Measurements from ENCODE around the gene USP34. TPM values are rescaled to one million over a fixed set of nuclear protein-coding genes. Genes with fewer than 3 reads are reported as not detected.

Gene USP34
- total RNA-seq, 1 experiment from 2014 or later = 91.4 TPM

- Histone ChIP-seq H3K36me3 (ENCODE audit: control insufficient read depth, insufficient read depth, low read length) (peaks cover 14% of the 10 kb centered on the region), H3K9me3 (ENCODE audit: control insufficient read depth, insufficient read depth, low read depth, low read length) (no peaks in the 10 kb centered on the region), H3K27ac (ENCODE audit: low read length) (no peak overlapping the region), H3K27me3 (ENCODE audit: control insufficient read depth, insufficient read depth, low read length) (no peaks in the 10 kb centered on the region), H3K4me3 (ENCODE audit: low read depth in 2 of 2, low read length in 2 of 2) (no peak overlapping the region), H3K4me1 (ENCODE audit: control insufficient read depth, insufficient read depth, low read length) (no peaks in the 10 kb centered on the region)
- TF ChIP-seq SIN3A (IDR thresholded peaks at IDR 0.05; ENCODE audit: borderline replicate concordance, insufficient read depth, low read depth, low read length) (no peak), POLR2AphosphoS5 (IDR thresholded peaks at IDR 0.05; ENCODE audit: low read depth, low read length) (no peak), TCF7L2 (IDR thresholded peaks at IDR 0.05; ENCODE audit: low read depth, low read length) (no peak), REST (IDR thresholded peaks at IDR 0.05; ENCODE audit: insufficient read depth in 1 of 2, low read depth in 2 of 2, low read length in 1 of 2) (no peak), CTCF (IDR thresholded peaks at IDR 0.05) (no peak)
- CTCF ChIA-PET = interaction anchor here (0.7 kb wide), 1 partner anchor 77 kb away, joined by 10 read pairs; no protein-coding TSS in a partner anchor
- DNase-seq (ENCODE audit: low read depth, low spot score) (no peak), ATAC-seq (no peak)
- no TSS peak for BruUV-seq (replicated peaks)
- POLR2A ChIA-PET = no interaction called here
- intact Hi-C loops (cut with micrococcal nuclease; ENCODE audit: unreplicated experiment) = no loop called here
- in situ Hi-C loops (cut with HindIII; ENCODE audit: low pct_unique_long_range_greater_than_20kb, low sequenced_read_pairs) = no loop called here
Observed at GRCh38 chr2:61268249-61268648, 202.6 kb downstream of the USP34 start.

GRCh38 chr2:61266632-61267505 is 204.0 kb downstream of the USP34 start:
- CTCF ChIA-PET = no interaction called here
- H3K27me3 ChIP-seq (ENCODE audit: control insufficient read depth, insufficient read depth, low read length) = no peaks in the 10 kb centered on the region
- ATAC-seq (no peak; the same call in 1 of the 2 replicates), DNase-seq (ENCODE audit: low read depth, low spot score) (no peak)
- no peak for TF ChIP-seq TCF7L2 (IDR thresholded peaks at IDR 0.05; ENCODE audit: low read depth, low read length)
- TF ChIP-seq SIN3A (IDR thresholded peaks at IDR 0.05; ENCODE audit: borderline replicate concordance, insufficient read depth, low read depth, low read length) = no peak
- no peak for TF ChIP-seq CTCF (IDR thresholded peaks at IDR 0.05)
- TF ChIP-seq REST (IDR thresholded peaks at IDR 0.05; ENCODE audit: insufficient read depth in 1 of 2, low read depth in 2 of 2, low read length in 1 of 2) = no peak
- TF ChIP-seq POLR2AphosphoS5 (IDR thresholded peaks at IDR 0.05; ENCODE audit: low read depth, low read length) = no peak
- no TSS peak for BruUV-seq (replicated peaks)
- no peak overlapping the region for H3K4me3 ChIP-seq (ENCODE audit: low read depth in 2 of 2, low read length in 2 of 2)
- in situ Hi-C loops (cut with HindIII; ENCODE audit: low pct_unique_long_range_greater_than_20kb, low sequenced_read_pairs) (no loop called here), intact Hi-C loops (cut with micrococcal nuclease; ENCODE audit: unreplicated experiment) (no loop called here)
- POLR2A ChIA-PET = no interaction called here
- peaks cover 14% of the 10 kb centered on the region for H3K36me3 ChIP-seq (ENCODE audit: control insufficient read depth, insufficient read depth, low read length)
- no peaks in the 10 kb centered on the region for H3K4me1 ChIP-seq (ENCODE audit: control insufficient read depth, insufficient read depth, low read length)
- H3K27ac ChIP-seq (ENCODE audit: low read length) = no peak overlapping the region
- no peaks in the 10 kb centered on the region for H3K9me3 ChIP-seq (ENCODE audit: control insufficient read depth, insufficient read depth, low read depth, low read length)
